Measurements from ENCODE around the gene APOC3. TPM values are rescaled to one million over a fixed set of nuclear protein-coding genes. Genes with fewer than 3 reads are reported as not detected.

APOC3 gene
- total and polyA plus RNA-seq, 2 experiments from 2014 or later, result not detected

- H3K36me3 ChIP-seq (ENCODE audit: insufficient read depth), result peaks cover 11% of the 10 kb centered on the region
- no peak overlapping the region for H3K4me2 ChIP-seq
- no peak overlapping the region for H3K4me3 ChIP-seq
- no peak for DNase-seq (ENCODE audit: low spot score)
- H3K9me2 ChIP-seq (ENCODE audit: insufficient read depth), result no peaks in the 10 kb centered on the region
- H3K9me3 Mint-ChIP-seq, result no peaks in the 10 kb centered on the region
- no peaks in the 10 kb centered on the region for H3K4me1 ChIP-seq (ENCODE audit: insufficient read depth)
- TF ChIP-seq STAT1 (IDR thresholded peaks at IDR 0.05; ENCODE audit: unreplicated experiment) (no peak), ETS1 (IDR thresholded peaks at IDR 0.05) (no peak), CTCF (conservative IDR thresholded peaks at IDR 0.05; ENCODE audit: low read depth in 2 of 2) (no peak)
- ATAC-seq, result no peak
- H3F3A ChIP-seq (replicated peaks; ENCODE audit: low read depth), result no peaks in the 10 kb centered on the region
- no peaks in the 10 kb centered on the region for H3K79me2 ChIP-seq (replicated peaks; ENCODE audit: insufficient read depth)
- no peaks in the 10 kb centered on the region for H3K4me1 Mint-ChIP-seq
- H3K36me3 Mint-ChIP-seq (ENCODE audit: low read depth), result peaks cover 29% of the 10 kb centered on the region
- no peaks in the 10 kb centered on the region for H4K20me1 ChIP-seq (replicated peaks; ENCODE audit: insufficient read depth)
- H3K4me3 Mint-ChIP-seq, result no peak overlapping the region
- no peaks in the 10 kb centered on the region for H3K27me3 ChIP-seq (ENCODE audit: insufficient read depth)
- no peak overlapping the region for H2AFZ ChIP-seq
- peaks cover 2% of the 10 kb centered on the region for H3K27me3 Mint-ChIP-seq (ENCODE audit: insufficient read depth, low read depth, poor library complexity)
- no peak overlapping the region for H3K27ac ChIP-seq (ENCODE audit: low read depth)
- H3K27ac Mint-ChIP-seq, result no peak overlapping the region
Measured at GRCh38 chr11:116860303-116860702, 30.6 kb downstream of the APOC3 start.

- Histone ChIP-seq H3K27me3 (ENCODE audit: insufficient read depth) (no peaks in the 10 kb centered on the region), H3F3A (replicated peaks; ENCODE audit: low read depth) (no peaks in the 10 kb centered on the region), H3K79me2 (replicated peaks; ENCODE audit: insufficient read depth) (no peaks in the 10 kb centered on the region), H3K27ac (ENCODE audit: low read depth) (no peak overlapping the region), H4K20me1 (replicated peaks; ENCODE audit: insufficient read depth) (no peaks in the 10 kb centered on the region), H3K4me1 (ENCODE audit: insufficient read depth) (no peaks in the 10 kb centered on the region), H3K4me2 (no peak overlapping the region), H3K4me3 (no peak overlapping the region), H3K9me2 (ENCODE audit: insufficient read depth) (no peaks in the 10 kb centered on the region), H2AFZ (no peak overlapping the region), H3K36me3 (ENCODE audit: insufficient read depth) (peaks cover 14% of the 10 kb centered on the region)
- no peak for ATAC-seq
- DNase-seq (ENCODE audit: low spot score), result no peak
- no peak overlapping the region for H3K27ac Mint-ChIP-seq
- no peak for TF ChIP-seq NANOG (IDR thresholded peaks at IDR 0.05; ENCODE audit: borderline replicate concordance)
- no peak for TF ChIP-seq ETS1 (IDR thresholded peaks at IDR 0.05)
- no peak for TF ChIP-seq REST (IDR thresholded peaks at IDR 0.05; ENCODE audit: unreplicated experiment)
- no peak for TF ChIP-seq STAT1 (IDR thresholded peaks at IDR 0.05; ENCODE audit: unreplicated experiment)
- H3K4me3 Mint-ChIP-seq, result no peak overlapping the region
- H3K4me1 Mint-ChIP-seq, result no peaks in the 10 kb centered on the region
- H3K9me3 Mint-ChIP-seq, result no peaks in the 10 kb centered on the region
- H3K36me3 Mint-ChIP-seq (ENCODE audit: low read depth), result peaks cover 34% of the 10 kb centered on the region
- H3K27me3 Mint-ChIP-seq (ENCODE audit: insufficient read depth, low read depth, poor library complexity), result peaks cover 2% of the 10 kb centered on the region
Measured at GRCh38 chr11:116861539-116861938, 31.8 kb downstream of the APOC3 start.

Data from GM23338 (cell line).